Calu3 (cell line): ENCODE results near the gene NRSN1. TPM values are rescaled to one million over a fixed set of nuclear protein-coding genes. Genes with fewer than 3 reads are reported as not detected.

Experiments
- Bru-seq: library from RNA; stranded (reverse); fragments of 400-500 nt; gene quantifications from one replicate; lab custom pipeline; 2021; lab: Mats Ljungman, UMichigan
- BruChase-seq, 2 experiments: library from RNA; stranded (reverse); fragments of 400-500 nt; gene quantifications; one replicate each; lab custom pipeline; 2021; lab: Mats Ljungman, UMichigan
- BruUV-seq: library from RNA; stranded (reverse); fragments of 400-500 nt; replicated peaks from 2 replicates; lab custom pipeline; 2021; lab: Mats Ljungman, UMichigan
- CTCF ChIA-PET: fragments of 300-600 bp; sonication (Branson Sonifier 250); formaldehyde crosslinking; loops from one replicate; lab custom pipeline; 2022; ENCODE audit warnings: antibody characterized with exemption; lab: Charles Lee
- DNase-seq: peaks from one replicate; pipeline ENCODE4 v3.0.0; 2022
- H3K27ac Mint-ChIP-seq: one replicate; pipeline ENCODE4 v1.8.0; 2022; ENCODE audit warnings: mixed read lengths; ENCODE audit not compliant: unreplicated experiment
- H3K27me3 Mint-ChIP-seq: one replicate; pipeline ENCODE4 v1.8.0; 2022; ENCODE audit warnings: mixed read lengths; ENCODE audit not compliant: unreplicated experiment
- H3K36me3 Mint-ChIP-seq: one replicate; pipeline ENCODE4 v1.8.0; 2022; ENCODE audit warnings: mild to moderate bottlenecking, moderate library complexity, mixed read lengths; ENCODE audit not compliant: insufficient read depth, unreplicated experiment
- H3K4me1 Mint-ChIP-seq: one replicate; pipeline ENCODE4 v1.8.0; 2022; ENCODE audit warnings: mild to moderate bottlenecking, low read depth, mixed read lengths; ENCODE audit not compliant: unreplicated experiment
- H3K4me3 Mint-ChIP-seq: one replicate; pipeline ENCODE4 v1.8.0; 2022; ENCODE audit warnings: mild to moderate bottlenecking, low read depth, moderate library complexity, mixed read lengths; ENCODE audit not compliant: unreplicated experiment
- H3K9me3 Mint-ChIP-seq: one replicate; pipeline ENCODE4 v1.8.0; 2022; ENCODE audit warnings: low read depth, mixed read lengths; ENCODE audit not compliant: unreplicated experiment
- intact Hi-C: fragments of 100-400 bp; cut with micrococcal nuclease; formaldehyde crosslinking; loops from one replicate; pipeline ENCODE4 v1.10.0; 2022; ENCODE audit not compliant: unreplicated experiment
- long read RNA-seq: library from polyadenylated mRNA; stranded (forward); transcript quantifications from one replicate; pipeline ENCODE4 v2.0.0, GENCODE V29; 2022
- total RNA-seq: library from RNA; stranded (reverse); gene quantifications from 2 replicates; pipeline ENCODE4 v1.2.3, GENCODE V29; 2022
- TF ChIP-seq, protein P1 (sequence below): fragments of 200-600 bp; IDR thresholded peaks from one replicate; pipeline ENCODE4 v1.8.0; 2022; ENCODE audit warnings: antibody characterized with exemption; ENCODE audit not compliant: unreplicated experiment

NRSN1 gene, protein sequence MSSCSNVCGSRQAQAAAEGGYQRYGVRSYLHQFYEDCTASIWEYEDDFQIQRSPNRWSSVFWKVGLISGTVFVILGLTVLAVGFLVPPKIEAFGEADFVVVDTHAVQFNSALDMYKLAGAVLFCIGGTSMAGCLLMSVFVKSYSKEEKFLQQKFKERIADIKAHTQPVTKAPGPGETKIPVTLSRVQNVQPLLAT
- 0.14 TPM in 1 of 2 replicates, not detected in the other for total RNA-seq
- Bru-seq, nascent RNA: not detected
- BruChase-seq, experiment 1, labeled RNA remaining after a 6-hour chase: percentile 13 among the genes with signal in this experiment
- percentile 11 among the genes with signal in this experiment for BruChase-seq, experiment 2, labeled RNA remaining after a 2-hour chase
- long read RNA-seq, partial matches to known transcripts: 0 of 7 reads
- long read RNA-seq, other reads (novel, unspliced or antisense): 7 of 7 reads

DNA sequence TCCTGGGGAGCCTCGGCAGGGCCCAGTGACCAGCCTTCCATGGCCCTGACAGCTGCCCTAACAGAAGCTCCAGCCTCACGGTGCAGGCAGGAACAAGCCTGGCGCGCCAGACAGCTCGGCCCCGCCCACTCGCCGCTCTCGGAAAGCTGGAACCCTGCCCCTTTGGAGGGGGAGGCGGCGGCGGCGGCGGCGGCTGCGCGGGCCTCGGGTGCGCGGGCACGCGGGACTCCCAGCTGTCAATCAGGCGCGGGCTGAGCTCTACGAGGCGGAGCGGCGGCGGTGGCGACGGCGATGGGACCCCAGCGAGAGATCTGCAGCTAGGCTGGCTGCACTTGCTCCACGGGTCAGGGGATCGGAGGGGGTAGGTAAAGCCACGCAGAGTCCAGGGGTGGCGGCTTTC, at the start of gene NRSN1:
NRSN1 (plus strand) TSS at position 236 of the 400 bp plus-strand sequence. CDS start 8,113 bp downstream, outside the sequence.
- TF ChIP-seq, protein P1, sequence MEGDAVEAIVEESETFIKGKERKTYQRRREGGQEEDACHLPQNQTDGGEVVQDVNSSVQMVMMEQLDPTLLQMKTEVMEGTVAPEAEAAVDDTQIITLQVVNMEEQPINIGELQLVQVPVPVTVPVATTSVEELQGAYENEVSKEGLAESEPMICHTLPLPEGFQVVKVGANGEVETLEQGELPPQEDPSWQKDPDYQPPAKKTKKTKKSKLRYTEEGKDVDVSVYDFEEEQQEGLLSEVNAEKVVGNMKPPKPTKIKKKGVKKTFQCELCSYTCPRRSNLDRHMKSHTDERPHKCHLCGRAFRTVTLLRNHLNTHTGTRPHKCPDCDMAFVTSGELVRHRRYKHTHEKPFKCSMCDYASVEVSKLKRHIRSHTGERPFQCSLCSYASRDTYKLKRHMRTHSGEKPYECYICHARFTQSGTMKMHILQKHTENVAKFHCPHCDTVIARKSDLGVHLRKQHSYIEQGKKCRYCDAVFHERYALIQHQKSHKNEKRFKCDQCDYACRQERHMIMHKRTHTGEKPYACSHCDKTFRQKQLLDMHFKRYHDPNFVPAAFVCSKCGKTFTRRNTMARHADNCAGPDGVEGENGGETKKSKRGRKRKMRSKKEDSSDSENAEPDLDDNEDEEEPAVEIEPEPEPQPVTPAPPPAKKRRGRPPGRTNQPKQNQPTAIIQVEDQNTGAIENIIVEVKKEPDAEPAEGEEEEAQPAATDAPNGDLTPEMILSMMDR: no peak
- Mint-ChIP-seq H3K36me3 (no peaks in the 10 kb centered on the region), H3K27ac (no peak within 1 kb of the TSS), H3K27me3 (no peaks in the 10 kb centered on the region), H3K4me3 (peak within 1 kb of the TSS; percentile 59), H3K9me3 (no peaks in the 10 kb centered on the region), H3K4me1 (peaks cover 14% of the 10 kb centered on the region)
- DNase-seq: peak; percentile 67
- no TSS peak for BruUV-seq
- CTCF ChIA-PET: interaction anchor here (0.9 kb wide), 1 partner anchor 10 kb away, joined by 4 read pairs; no protein-coding TSS in a partner anchor
- intact Hi-C loops: no loop called here

DNA sequence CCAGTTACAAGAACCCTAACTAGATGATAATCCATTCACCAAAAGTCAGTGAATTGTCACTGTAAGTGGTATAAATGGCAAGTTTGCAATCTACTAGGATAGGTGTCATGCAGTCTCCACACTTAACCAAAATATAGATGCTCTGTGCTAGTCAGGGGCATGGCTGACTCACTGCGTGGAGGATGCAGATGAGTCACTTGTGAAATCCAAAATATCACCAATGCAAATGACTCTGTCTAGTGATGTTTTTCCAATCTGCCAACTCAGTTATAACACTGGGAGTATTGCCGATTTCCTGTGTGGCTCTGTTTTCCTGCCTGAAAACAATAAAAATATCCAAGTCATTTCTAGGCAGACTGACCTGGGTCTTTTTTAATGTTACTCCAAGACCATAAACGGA, 47.8 kb upstream of the NRSN1 start:
- CTCF ChIA-PET: no interaction called here
- no peaks in the 10 kb centered on the region for H3K4me1 Mint-ChIP-seq
- BruUV-seq: no TSS peak
- H3K4me3 Mint-ChIP-seq: no peak overlapping the region
- no peaks in the 10 kb centered on the region for H3K36me3 Mint-ChIP-seq
- H3K27me3 Mint-ChIP-seq: no peaks in the 10 kb centered on the region
- no peak overlapping the region for H3K27ac Mint-ChIP-seq
- H3K9me3 Mint-ChIP-seq: no peaks in the 10 kb centered on the region
- no peak for DNase-seq
- TF ChIP-seq, protein P1: no peak
- intact Hi-C loops: no loop called here

DNA sequence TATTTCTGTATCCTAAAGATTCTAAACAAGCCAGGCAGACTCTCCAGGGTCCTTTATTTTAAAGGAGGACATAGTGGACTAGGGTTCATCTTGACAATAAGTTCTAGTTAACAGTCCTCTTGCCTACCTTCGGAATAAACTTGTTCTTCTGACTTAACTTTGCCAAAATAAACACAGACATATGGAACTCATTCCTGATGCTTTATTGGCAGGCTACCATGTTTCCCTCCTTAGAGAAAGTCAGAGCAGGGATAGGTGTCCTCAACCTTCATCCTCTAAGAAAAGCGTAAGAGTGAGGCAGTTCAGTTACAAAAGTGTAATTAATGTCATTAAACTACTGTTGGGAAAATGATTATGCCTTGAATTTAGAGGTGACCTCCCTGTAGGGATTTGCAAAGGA, 46.9 kb upstream of the NRSN1 start:
- Mint-ChIP-seq H3K9me3 (no peaks in the 10 kb centered on the region), H3K27ac (no peak overlapping the region), H3K36me3 (no peaks in the 10 kb centered on the region), H3K4me3 (no peak overlapping the region), H3K27me3 (no peaks in the 10 kb centered on the region), H3K4me1 (no peaks in the 10 kb centered on the region)
- DNase-seq: no peak
- intact Hi-C loops: no loop called here
- BruUV-seq: no TSS peak
- CTCF ChIA-PET: no interaction called here
- TF ChIP-seq, protein P1: no peak

DNA sequence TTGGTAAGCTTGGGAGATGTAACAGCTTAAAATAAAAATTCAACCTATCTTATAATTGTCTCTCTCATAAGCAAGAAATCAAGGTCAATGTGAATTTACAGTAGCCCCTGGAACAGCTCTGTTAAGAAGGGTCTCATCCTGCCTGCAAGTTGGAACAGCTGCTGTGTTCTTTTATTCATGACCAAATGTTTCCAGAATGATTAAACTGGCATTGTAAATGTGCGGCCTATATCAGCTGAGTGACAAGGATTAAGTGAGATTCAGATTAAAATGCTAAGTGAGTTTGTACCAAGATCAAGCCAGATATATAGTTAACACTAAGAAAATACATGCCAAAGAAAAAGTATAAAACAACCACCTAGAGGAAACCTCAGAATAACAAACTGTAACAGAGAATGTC, 45.3 kb upstream of the NRSN1 start:
- DNase-seq: no peak
- intact Hi-C loops: no loop called here
- H3K4me1 Mint-ChIP-seq: no peaks in the 10 kb centered on the region
- no peaks in the 10 kb centered on the region for H3K9me3 Mint-ChIP-seq
- TF ChIP-seq, protein P1: no peak
- BruUV-seq: no TSS peak
- no peaks in the 10 kb centered on the region for H3K36me3 Mint-ChIP-seq
- H3K4me3 Mint-ChIP-seq: no peak overlapping the region
- no peak overlapping the region for H3K27ac Mint-ChIP-seq
- H3K27me3 Mint-ChIP-seq: no peaks in the 10 kb centered on the region
- CTCF ChIA-PET: no interaction called here
